NCI-H774 (cell line): ENCODE data around the gene RASAL1.
"Not testable (repeated sequence)": the region's sequence is repeated elsewhere in the genome, so short reads cannot be mapped to it uniquely, and the experiment has no call there.

Experiments
- DNase-seq: peaks from one replicate; lab custom pipeline; 2025; lab: John Stamatoyannopoulos, UW

RASAL1 gene

GRCh38 chr12:113138826-113139225, 3.3 kb upstream of the RASAL1 start:
- no peak for DNase-seq

GRCh38 chr12:113137861-113138783, 2.6 kb upstream of the RASAL1 start:
- DNase-seq = no peak

- DNase-seq = no peak
Observed at GRCh38 chr12:113136990-113137511, 1.5 kb upstream of the RASAL1 start.

GRCh38 chr12:113136128-113136989, 798 bp upstream of the RASAL1 start:
- peak; percentile 52 for DNase-seq

- no peak for DNase-seq
Observed at GRCh38 chr12:113134521-113134951, 1.0 kb downstream of the RASAL1 start.

- DNase-seq = no peak
Observed at GRCh38 chr12:113134071-113134470, 1.5 kb downstream of the RASAL1 start.

- no peak for DNase-seq
Observed at GRCh38 chr12:113133666-113134065, 1.9 kb downstream of the RASAL1 start.

GRCh38 chr12:113133036-113133435, 2.5 kb downstream of the RASAL1 start:
- DNase-seq = no peak

- no peak for DNase-seq
Observed at GRCh38 chr12:113131556-113131955, 4.0 kb downstream of the RASAL1 start.

- DNase-seq = no peak
Observed at GRCh38 chr12:113130457-113131135, 5.0 kb downstream of the RASAL1 start.

GRCh38 chr12:113129664-113130456, 5.7 kb downstream of the RASAL1 start:
- no peak for DNase-seq

GRCh38 chr12:113128802-113129663, 6.5 kb downstream of the RASAL1 start:
- DNase-seq = no peak

GRCh38 chr12:113127791-113128199, 7.8 kb downstream of the RASAL1 start:
- peak; percentile 61 for DNase-seq

- peak; percentile 58 for DNase-seq
Observed at GRCh38 chr12:113120670-113121370, 14.7 kb downstream of the RASAL1 start.

GRCh38 chr12:113119980-113120669, 15.4 kb downstream of the RASAL1 start:
- no peak for DNase-seq

GRCh38 chr12:113118142-113118541, 17.4 kb downstream of the RASAL1 start:
- no peak for DNase-seq

- not testable (repeated sequence) for DNase-seq
Observed at GRCh38 chr12:113117684-113118083, 17.9 kb downstream of the RASAL1 start.

GRCh38 chr12:113116875-113117274, 18.7 kb downstream of the RASAL1 start:
- DNase-seq = peak; percentile 94
